Mammary epithelial cell (primary cell): ENCODE results near the gene EIF4A2.

ENCODE experiments used
- EZH2 ChIP-seq: IDR thresholded peaks from 2 replicates; pipeline ENCODE4 v1.6.1; 2012; ENCODE audit warnings: low read length, inconsistent platforms, borderline replicate concordance
- TF ChIP-seq, protein P1 (sequence below), 2 donors: IDR thresholded peaks in 1 of 2; conservative IDR thresholded peaks in 1 of 2; 2 replicates each; pipeline ENCODE4 v1.5.1; 2011 to 2012; ENCODE audit warnings: inconsistent platforms in 2 of 2, low read length in 2 of 2, mild to moderate bottlenecking in 2 of 2, control low read depth in 1 of 2, low read depth in 1 of 2; ENCODE audit not compliant: insufficient read depth in 1 of 2; ENCODE audit errors: extremely low read depth in 1 of 2

DNA sequence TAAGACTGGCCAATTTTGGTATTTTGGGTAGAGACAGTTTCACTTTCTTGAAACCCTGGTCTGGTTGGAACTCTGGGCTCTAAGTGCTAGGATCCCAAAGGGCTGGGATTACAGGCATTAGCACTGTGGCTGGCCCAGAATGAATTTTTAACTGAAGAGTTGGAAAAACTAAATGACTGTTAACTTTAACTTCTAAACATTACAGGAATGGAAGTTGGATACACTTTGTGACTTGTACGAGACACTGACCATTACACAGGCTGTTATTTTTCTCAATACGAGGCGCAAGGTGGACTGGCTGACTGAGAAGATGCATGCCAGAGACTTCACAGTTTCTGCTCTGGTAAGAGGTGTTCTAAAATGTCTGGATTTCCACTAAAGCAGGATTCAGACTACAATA, 3.5 kb downstream of the EIF4A2 start:
- TF ChIP-seq, protein P1, sequence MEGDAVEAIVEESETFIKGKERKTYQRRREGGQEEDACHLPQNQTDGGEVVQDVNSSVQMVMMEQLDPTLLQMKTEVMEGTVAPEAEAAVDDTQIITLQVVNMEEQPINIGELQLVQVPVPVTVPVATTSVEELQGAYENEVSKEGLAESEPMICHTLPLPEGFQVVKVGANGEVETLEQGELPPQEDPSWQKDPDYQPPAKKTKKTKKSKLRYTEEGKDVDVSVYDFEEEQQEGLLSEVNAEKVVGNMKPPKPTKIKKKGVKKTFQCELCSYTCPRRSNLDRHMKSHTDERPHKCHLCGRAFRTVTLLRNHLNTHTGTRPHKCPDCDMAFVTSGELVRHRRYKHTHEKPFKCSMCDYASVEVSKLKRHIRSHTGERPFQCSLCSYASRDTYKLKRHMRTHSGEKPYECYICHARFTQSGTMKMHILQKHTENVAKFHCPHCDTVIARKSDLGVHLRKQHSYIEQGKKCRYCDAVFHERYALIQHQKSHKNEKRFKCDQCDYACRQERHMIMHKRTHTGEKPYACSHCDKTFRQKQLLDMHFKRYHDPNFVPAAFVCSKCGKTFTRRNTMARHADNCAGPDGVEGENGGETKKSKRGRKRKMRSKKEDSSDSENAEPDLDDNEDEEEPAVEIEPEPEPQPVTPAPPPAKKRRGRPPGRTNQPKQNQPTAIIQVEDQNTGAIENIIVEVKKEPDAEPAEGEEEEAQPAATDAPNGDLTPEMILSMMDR (conservative IDR thresholded peaks at IDR 0.05 in 1 of 2, IDR thresholded peaks at IDR 0.05 in 1 of 2; ENCODE audit: extremely low read depth in 1 of 2, insufficient read depth in 1 of 2, low read depth in 1 of 2, low read length in 2 of 2) = no peak
- TF ChIP-seq EZH2 = no peak
